GM06990 (cell line): ENCODE results near the gene TTC33.

Experiments
- DNase-seq: peaks from one replicate; pipeline ENCODE4 v3.0.0-alpha.2; 2011; ENCODE audit not compliant: insufficient read length; ENCODE audit errors: extremely low read depth
- H3K27me3 ChIP-seq: replicated peaks from 2 replicates; pipeline ENCODE4 v1.6.0; 2011; ENCODE audit warnings: low read length; ENCODE audit not compliant: control insufficient read depth, insufficient read depth
- H3K36me3 ChIP-seq: 2 replicates; pipeline ENCODE4 v1.5.1; 2011; ENCODE audit warnings: low read length; ENCODE audit not compliant: control insufficient read depth, insufficient read depth
- H3K4me3 ChIP-seq: replicated peaks from 2 replicates; pipeline ENCODE4 v1.5.1; 2011; ENCODE audit warnings: low read depth, mild to moderate bottlenecking, control low read depth, low read length
- CTCF ChIP-seq: IDR thresholded peaks from 2 replicates; pipeline ENCODE4 v1.5.1; 2011; ENCODE audit warnings: low read length, control low read depth, mild to moderate bottlenecking, inconsistent platforms; ENCODE audit not compliant: insufficient read depth, poor library complexity, severe bottlenecking

Gene TTC33

GRCh38 chr5:40491644-40492043 is 264.1 kb downstream of the TTC33 start:
- TF ChIP-seq CTCF = no peak
- no peak overlapping the region for H3K4me3 ChIP-seq
- no peaks in the 10 kb centered on the region for H3K36me3 ChIP-seq
- H3K27me3 ChIP-seq = no peaks in the 10 kb centered on the region
- no peak for DNase-seq

- Histone ChIP-seq H3K27me3 (no peaks in the 10 kb centered on the region), H3K4me3 (no peak overlapping the region), H3K36me3 (no peaks in the 10 kb centered on the region)
- DNase-seq = peak; percentile 63
- no peak for TF ChIP-seq CTCF
Observed at GRCh38 chr5:40490464-40491111, 265.2 kb downstream of the TTC33 start.

GRCh38 chr5:40489421-40489820 is 266.3 kb downstream of the TTC33 start:
- no peak for DNase-seq
- no peak overlapping the region for H3K4me3 ChIP-seq
- TF ChIP-seq CTCF = no peak
- no peaks in the 10 kb centered on the region for H3K36me3 ChIP-seq
- H3K27me3 ChIP-seq = no peaks in the 10 kb centered on the region

- no peak overlapping the region for H3K4me3 ChIP-seq
- no peaks in the 10 kb centered on the region for H3K36me3 ChIP-seq
- TF ChIP-seq CTCF = no peak
- H3K27me3 ChIP-seq = no peaks in the 10 kb centered on the region
- DNase-seq = peak; percentile 74
Observed at GRCh38 chr5:40486437-40487275, 269.1 kb downstream of the TTC33 start.

- peak overlapping the region; percentile 1 for H3K4me3 ChIP-seq
Observed at GRCh38 chr5:40485021-40485998, 270.5 kb downstream of the TTC33 start.

More at GRCh38 chr5:40485021-40485998, 270.5 kb downstream of the TTC33 start:
- TF ChIP-seq CTCF = no peak
- no peaks in the 10 kb centered on the region for H3K27me3 ChIP-seq
- DNase-seq = peak; percentile 47
- H3K36me3 ChIP-seq = no peaks in the 10 kb centered on the region
